Measurements from ENCODE around the gene MED13L. TPM values are rescaled to one million over a fixed set of nuclear protein-coding genes. Genes with fewer than 3 reads are reported as not detected.

MED13L gene
- total RNA-seq, 1 donor from 2014 or later = 39.8 TPM

GRCh38 chr12:115918763-115919162 lies 358.7 kb downstream of the MED13L start:
- DNase-seq (ENCODE audit: low read depth) (no peak), FAIRE-seq (no peak)
- Histone ChIP-seq H3K36me3 (ENCODE audit: control insufficient read depth, insufficient read depth, low read length) (no peaks in the 10 kb centered on the region), H3K27me3 (ENCODE audit: control insufficient read depth, insufficient read depth, low read length) (peaks cover 3% of the 10 kb centered on the region), H3K4me3 (ENCODE audit: low read depth, low read length) (no peak overlapping the region)
- TF ChIP-seq CTCF (IDR thresholded peaks at IDR 0.05; ENCODE audit: insufficient read depth, low read length, severe bottlenecking) = no peak

GRCh38 chr12:115916910-115917668 lies 360.4 kb downstream of the MED13L start:
- no peaks in the 10 kb centered on the region for H3K36me3 ChIP-seq (ENCODE audit: control insufficient read depth, insufficient read depth, low read length)
- peak; percentile 96 for TF ChIP-seq CTCF (IDR thresholded peaks at IDR 0.05; ENCODE audit: insufficient read depth, low read length, severe bottlenecking)
- DNase-seq (ENCODE audit: low read depth) = peak; percentile 36
- H3K4me3 ChIP-seq (ENCODE audit: low read depth, low read length) = peak overlapping the region; percentile 25
- FAIRE-seq = no peak
- H3K27me3 ChIP-seq (ENCODE audit: control insufficient read depth, insufficient read depth, low read length) = peaks cover 3% of the 10 kb centered on the region

- FAIRE-seq = no peak
- no peaks in the 10 kb centered on the region for H3K36me3 ChIP-seq (ENCODE audit: control insufficient read depth, insufficient read depth, low read length)
- peaks cover 3% of the 10 kb centered on the region for H3K27me3 ChIP-seq (ENCODE audit: control insufficient read depth, insufficient read depth, low read length)
- H3K4me3 ChIP-seq (ENCODE audit: low read depth, low read length) = no peak overlapping the region
- no peak for DNase-seq (ENCODE audit: low read depth)
- no peak for TF ChIP-seq CTCF (IDR thresholded peaks at IDR 0.05; ENCODE audit: insufficient read depth, low read length, severe bottlenecking)
Measured at GRCh38 chr12:115914122-115914521, 363.4 kb downstream of the MED13L start.

GRCh38 chr12:115912440-115912839 lies 365.1 kb downstream of the MED13L start:
- DNase-seq (ENCODE audit: low read depth) = no peak
- Histone ChIP-seq H3K36me3 (ENCODE audit: control insufficient read depth, insufficient read depth, low read length) (no peaks in the 10 kb centered on the region), H3K4me3 (ENCODE audit: low read depth, low read length) (no peak overlapping the region), H3K27me3 (ENCODE audit: control insufficient read depth, insufficient read depth, low read length) (peaks cover 3% of the 10 kb centered on the region)
- no peak for TF ChIP-seq CTCF (IDR thresholded peaks at IDR 0.05; ENCODE audit: insufficient read depth, low read length, severe bottlenecking)
- no peak for FAIRE-seq

- no peaks in the 10 kb centered on the region for H3K27me3 ChIP-seq (ENCODE audit: control insufficient read depth, insufficient read depth, low read length)
- H3K36me3 ChIP-seq (ENCODE audit: control insufficient read depth, insufficient read depth, low read length) = no peaks in the 10 kb centered on the region
- FAIRE-seq = no peak
- no peak overlapping the region for H3K4me3 ChIP-seq (ENCODE audit: low read depth, low read length)
- no peak for TF ChIP-seq CTCF (IDR thresholded peaks at IDR 0.05; ENCODE audit: insufficient read depth, low read length, severe bottlenecking)
- DNase-seq (ENCODE audit: low read depth) = no peak
Measured at GRCh38 chr12:115911360-115911759, 366.1 kb downstream of the MED13L start.

GRCh38 chr12:115910057-115910456 lies 367.4 kb downstream of the MED13L start:
- DNase-seq (ENCODE audit: low read depth) = no peak
- TF ChIP-seq CTCF (IDR thresholded peaks at IDR 0.05; ENCODE audit: insufficient read depth, low read length, severe bottlenecking) = no peak
- H3K27me3 ChIP-seq (ENCODE audit: control insufficient read depth, insufficient read depth, low read length) = no peaks in the 10 kb centered on the region
- FAIRE-seq = no peak
- H3K36me3 ChIP-seq (ENCODE audit: control insufficient read depth, insufficient read depth, low read length) = no peaks in the 10 kb centered on the region
- H3K4me3 ChIP-seq (ENCODE audit: low read depth, low read length) = no peak overlapping the region

All from bronchial epithelial cell (primary cell).